GM21786 (cell line): ENCODE measurements around the gene ADNP2.

Source experiments
- ATAC-seq: cut with Tn5 transposase; IDR thresholded peaks from one replicate; pipeline ENCODE4 v1.9.1; 2021; ENCODE audit not compliant: unreplicated experiment

ADNP2 gene

DNA sequence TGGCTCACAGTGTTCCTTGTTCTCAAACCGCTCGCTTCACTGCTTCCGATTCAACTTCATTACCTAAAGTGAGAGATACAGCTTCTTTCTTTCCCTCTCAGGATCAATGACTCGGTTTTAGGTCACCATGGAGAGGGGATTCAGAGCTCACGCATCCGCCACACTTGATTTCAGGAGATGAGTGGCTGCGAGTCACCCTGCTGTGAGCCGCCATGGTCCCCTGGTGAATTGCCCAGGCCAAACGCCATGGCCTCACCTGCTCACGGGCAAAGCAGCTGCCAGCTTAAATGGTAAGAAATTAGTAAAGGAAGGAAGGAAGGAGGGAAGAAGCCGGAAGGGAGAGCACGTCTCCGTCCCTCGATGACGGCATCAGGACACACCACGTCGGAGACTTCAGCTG, 60.5 kb downstream of the ADNP2 start:
- no peak for ATAC-seq

GRCh38 chr18:80170395-80171053, 61.5 kb downstream of the ADNP2 start:
- no peak for ATAC-seq

DNA sequence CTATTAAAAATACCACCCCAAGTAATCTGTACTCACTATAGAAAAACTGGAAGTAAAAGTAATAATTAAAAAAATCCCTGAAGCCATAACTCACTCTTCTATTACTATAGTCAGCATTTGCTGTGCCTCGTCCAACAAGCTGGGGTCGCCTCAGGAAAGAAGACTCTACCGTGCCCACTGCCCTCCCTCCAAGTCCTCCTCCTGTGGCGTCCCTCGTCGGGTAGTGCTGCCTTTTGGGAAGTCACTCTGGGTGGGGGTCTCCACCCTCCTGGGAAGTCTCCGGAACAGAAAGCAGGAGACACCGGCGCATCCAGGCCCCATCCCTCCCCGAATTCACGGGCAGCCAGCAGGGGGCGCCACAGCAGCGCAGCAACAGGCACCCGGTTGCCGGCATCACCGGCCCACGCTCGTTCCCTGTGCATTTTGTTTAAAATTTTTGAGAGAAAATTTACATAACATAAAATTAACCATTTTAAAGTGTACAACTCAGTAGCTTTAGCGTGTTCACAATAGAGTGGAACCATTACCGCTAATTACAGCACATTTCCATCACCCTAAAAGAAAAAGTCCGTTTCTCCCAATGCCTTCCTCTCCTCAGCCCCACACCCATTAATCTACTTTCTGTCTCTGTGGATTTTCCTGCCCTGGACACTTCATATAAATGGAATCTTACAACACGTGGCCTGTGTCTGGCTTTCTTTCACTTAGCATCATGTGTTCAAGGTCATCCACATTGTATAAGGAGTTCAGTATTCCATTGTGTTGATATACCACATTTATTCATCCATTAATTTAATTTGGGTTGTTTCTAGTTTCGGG, 62.2 kb downstream of the ADNP2 start:
- no peak for ATAC-seq

DNA sequence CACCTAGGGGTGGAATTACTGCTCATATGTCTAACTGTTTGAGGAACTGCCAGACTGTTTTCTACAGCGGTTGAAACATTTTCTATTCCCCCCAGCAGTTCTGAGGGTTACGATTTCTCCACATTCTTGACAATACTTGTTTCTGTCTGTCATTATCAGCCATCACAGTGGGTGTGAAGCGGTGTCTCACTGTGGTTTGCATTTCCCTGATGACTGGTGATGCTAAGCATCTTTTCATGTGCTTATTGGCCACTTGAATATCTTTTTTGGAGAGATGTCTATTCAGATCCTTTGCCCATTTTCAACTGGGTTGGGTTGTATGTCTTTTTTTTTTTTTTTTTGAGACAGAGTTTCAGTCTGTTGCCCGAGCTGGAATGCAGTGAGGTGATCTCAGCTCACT, 63.0 kb downstream of the ADNP2 start:
- ATAC-seq, result no peak

- no peak for ATAC-seq
Observed at GRCh38 chr18:80173060-80173459, 64.0 kb downstream of the ADNP2 start.

DNA sequence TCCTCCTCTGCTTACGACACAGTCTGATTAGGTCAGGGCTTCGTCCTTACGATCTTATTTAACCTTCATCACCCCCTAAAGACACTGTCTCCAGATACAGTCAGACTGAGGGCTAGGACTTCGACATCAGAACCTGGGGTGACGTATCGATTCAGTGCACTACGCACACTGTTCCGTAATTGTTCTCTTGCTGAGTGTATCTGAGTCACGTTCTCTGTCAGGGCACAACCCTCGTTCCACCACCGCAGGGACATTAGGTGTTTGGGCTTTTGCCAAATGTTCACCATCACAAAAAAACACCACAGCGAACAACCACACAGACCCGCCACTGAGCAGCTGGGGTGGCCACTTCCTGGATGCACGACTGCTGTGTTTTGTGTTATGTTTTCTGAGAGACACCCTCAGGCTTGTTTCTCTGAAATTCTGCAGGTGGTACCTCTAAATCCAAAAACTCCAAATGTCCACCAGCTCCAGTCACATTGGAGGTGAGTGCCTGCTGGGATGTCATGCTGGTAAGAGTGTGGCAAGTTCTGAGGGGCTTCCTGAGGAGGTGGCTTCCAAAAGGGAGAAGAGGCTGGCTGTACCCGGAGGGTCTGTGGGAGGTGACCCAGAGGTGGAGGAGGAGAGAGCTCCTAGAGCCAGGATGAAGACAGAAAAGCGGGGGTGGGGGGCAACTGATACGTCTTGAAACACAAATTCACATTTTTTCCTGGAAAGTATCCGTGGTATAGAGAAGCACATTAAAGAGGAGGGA, 66.6 kb downstream of the ADNP2 start:
- no peak for ATAC-seq

- no peak for ATAC-seq
Observed at GRCh38 chr18:80176334-80177073, 67.4 kb downstream of the ADNP2 start.

- ATAC-seq, result no peak
Observed at GRCh38 chr18:80177128-80177527, 68.1 kb downstream of the ADNP2 start.

DNA sequence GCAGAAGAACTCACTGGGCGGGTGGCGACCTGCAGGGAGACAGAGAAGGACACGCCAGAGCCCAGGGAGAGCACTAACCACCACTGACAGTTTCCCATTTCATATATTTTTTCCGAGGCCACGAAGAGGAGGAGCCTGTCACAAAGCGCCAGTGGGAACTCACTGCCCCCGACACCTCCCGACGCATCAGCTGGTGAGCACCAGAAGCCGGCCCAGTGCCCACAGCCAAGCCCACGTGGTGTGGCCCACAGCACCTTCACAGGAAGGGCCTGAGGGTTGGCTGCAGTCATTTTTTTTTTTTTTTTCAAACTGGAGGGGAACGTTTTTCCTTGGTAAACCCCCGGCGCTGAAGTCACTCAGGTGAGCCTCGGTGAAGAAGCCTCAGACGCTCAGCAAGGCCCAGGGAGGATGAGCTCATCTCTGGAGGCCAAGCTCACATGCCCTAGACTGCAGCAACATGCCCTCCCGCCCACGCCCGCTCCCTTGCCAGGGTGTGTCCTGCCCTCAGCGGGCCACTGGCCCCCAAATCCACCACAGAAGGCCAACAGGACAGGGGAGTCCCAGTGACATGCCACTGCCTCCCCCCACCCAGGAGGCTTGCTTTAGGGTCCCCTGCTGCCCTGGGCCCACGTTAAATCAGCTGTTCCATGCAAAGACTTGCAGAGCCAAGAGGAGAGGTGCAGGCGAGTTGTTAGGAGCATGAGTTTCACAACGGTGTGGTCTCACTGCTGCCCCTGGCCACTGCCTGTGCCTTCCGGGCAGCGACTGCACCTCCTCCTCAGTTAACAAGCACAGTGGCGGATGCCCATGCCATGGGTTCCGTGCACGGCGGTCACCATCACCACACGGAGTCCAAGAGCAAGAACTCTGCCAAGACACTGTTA, 70.1 kb downstream of the ADNP2 start:
- no peak for ATAC-seq

- no peak for ATAC-seq
Observed at GRCh38 chr18:80179857-80180558, 70.9 kb downstream of the ADNP2 start.

DNA sequence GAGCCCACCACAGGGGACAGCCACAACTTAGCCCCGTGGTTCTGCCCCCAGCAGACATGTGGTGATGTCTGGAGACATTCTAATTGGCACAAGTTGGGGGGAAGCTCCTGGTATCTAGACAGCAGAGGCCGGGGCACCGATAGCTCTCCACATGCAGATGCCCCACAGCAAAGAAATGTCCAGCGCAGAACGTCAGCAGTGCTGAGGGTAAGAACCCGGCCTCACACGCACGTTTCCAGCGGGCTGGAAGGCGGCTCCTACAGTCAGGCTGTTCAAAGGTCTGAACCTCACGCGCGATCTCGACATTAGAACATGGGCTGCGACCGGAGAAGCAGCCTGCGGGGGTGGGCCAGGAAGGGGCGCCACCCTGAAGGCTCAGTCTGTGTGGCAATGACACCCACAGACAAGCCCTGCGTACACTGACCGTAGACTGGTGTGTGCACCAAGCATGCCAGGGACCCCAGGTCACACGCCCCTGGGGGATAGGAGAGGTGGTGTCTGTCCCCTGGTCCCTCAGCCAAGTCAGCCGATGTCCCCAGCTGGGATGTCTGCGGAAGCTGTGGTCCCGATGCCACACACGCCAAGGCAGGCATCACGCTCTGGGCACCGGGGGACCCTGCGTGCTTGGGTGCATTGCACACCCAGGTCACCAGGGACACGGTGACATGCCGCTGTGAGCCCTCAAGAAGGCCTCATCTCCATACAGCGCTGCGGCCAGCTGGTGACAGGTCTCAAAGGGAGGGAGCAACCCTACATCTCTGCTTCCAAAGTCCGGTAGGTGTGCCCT, 71.9 kb downstream of the ADNP2 start:
- ATAC-seq, result no peak

GRCh38 chr18:80181642-80182461, 72.8 kb downstream of the ADNP2 start:
- no peak for ATAC-seq

GRCh38 chr18:80182855-80183254, 73.8 kb downstream of the ADNP2 start:
- ATAC-seq, result no peak

- no peak for ATAC-seq
Observed at GRCh38 chr18:80183273-80184050, 74.4 kb downstream of the ADNP2 start.

DNA sequence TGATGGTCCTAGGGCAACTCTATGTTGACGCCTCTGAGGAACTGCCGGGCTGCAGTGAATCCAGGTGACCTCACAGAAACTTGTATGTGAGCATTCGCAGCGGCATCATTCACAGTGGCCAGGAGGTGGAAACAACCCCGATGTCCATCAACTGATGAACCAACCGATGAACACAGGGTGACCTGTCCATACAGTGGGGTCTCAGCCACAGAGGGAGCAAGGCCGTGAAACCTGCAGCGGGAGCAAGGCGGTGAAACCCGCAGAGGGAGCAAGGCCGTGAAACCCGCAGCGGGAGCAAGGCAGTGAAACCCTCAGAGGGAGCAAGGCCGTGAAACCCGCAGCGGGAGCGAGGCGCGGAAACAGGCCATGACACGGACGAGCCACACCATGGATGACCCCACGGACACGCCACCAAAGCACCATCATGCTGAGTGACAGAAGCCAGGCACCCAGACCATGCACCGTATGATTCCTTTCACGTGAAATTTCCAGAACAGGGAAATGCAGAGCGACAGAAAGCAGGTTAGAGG, 75.2 kb downstream of the ADNP2 start:
- no peak for ATAC-seq

GRCh38 chr18:80185545-80185944, 76.5 kb downstream of the ADNP2 start:
- no peak for ATAC-seq
